Measurements from ENCODE around the gene EFNA4.
A peak's percentile ranks its signal among the peaks of the same experiment; 100 is the strongest.

EFNA4 gene

GRCh38 chr1:155083052-155083541 is 19.6 kb downstream of the EFNA4 start:
- Mint-ChIP-seq H3K4me1 (ENCODE audit: low read depth) (peaks cover 45% of the 10 kb centered on the region), H3K9me3 (ENCODE audit: low read depth) (no peaks in the 10 kb centered on the region), H3K27me3 (peaks cover 19% of the 10 kb centered on the region), H3K27ac (no peak overlapping the region), H3K36me3 (no peaks in the 10 kb centered on the region), H3K4me3 (no peak overlapping the region)

GRCh38 chr1:155083865-155084721 is 20.6 kb downstream of the EFNA4 start:
- H3K27me3 Mint-ChIP-seq = peaks cover 20% of the 10 kb centered on the region
- H3K4me3 Mint-ChIP-seq = peak overlapping the region; percentile 96
- no peaks in the 10 kb centered on the region for H3K9me3 Mint-ChIP-seq (ENCODE audit: low read depth)
- no peaks in the 10 kb centered on the region for H3K36me3 Mint-ChIP-seq
- peaks cover 44% of the 10 kb centered on the region for H3K4me1 Mint-ChIP-seq (ENCODE audit: low read depth)
- no peak overlapping the region for H3K27ac Mint-ChIP-seq

- Mint-ChIP-seq H3K9me3 (ENCODE audit: low read depth) (no peaks in the 10 kb centered on the region), H3K27me3 (peaks cover 17% of the 10 kb centered on the region), H3K4me1 (ENCODE audit: low read depth) (peaks cover 38% of the 10 kb centered on the region), H3K36me3 (no peaks in the 10 kb centered on the region), H3K4me3 (peak overlapping the region; percentile 96), H3K27ac (peak overlapping the region; percentile 93)
Observed at GRCh38 chr1:155084722-155085503, 21.4 kb downstream of the EFNA4 start.

GRCh38 chr1:155085504-155086127 is 22.1 kb downstream of the EFNA4 start:
- Mint-ChIP-seq H3K4me3 (peak overlapping the region; percentile 96), H3K36me3 (no peaks in the 10 kb centered on the region), H3K4me1 (ENCODE audit: low read depth) (peaks cover 38% of the 10 kb centered on the region), H3K27me3 (peaks cover 17% of the 10 kb centered on the region), H3K27ac (peak overlapping the region; percentile 93), H3K9me3 (ENCODE audit: low read depth) (no peaks in the 10 kb centered on the region)

- peak overlapping the region; percentile 16 for H3K27ac Mint-ChIP-seq
- no peaks in the 10 kb centered on the region for H3K9me3 Mint-ChIP-seq (ENCODE audit: low read depth)
- H3K4me1 Mint-ChIP-seq (ENCODE audit: low read depth) = peaks cover 37% of the 10 kb centered on the region
- H3K27me3 Mint-ChIP-seq = peaks cover 14% of the 10 kb centered on the region
- H3K4me3 Mint-ChIP-seq = peak overlapping the region; percentile 49
- H3K36me3 Mint-ChIP-seq = no peaks in the 10 kb centered on the region
Observed at GRCh38 chr1:155086128-155086741, 22.7 kb downstream of the EFNA4 start.

GRCh38 chr1:155086856-155087535 is 23.5 kb downstream of the EFNA4 start:
- no peaks in the 10 kb centered on the region for H3K9me3 Mint-ChIP-seq (ENCODE audit: low read depth)
- H3K4me1 Mint-ChIP-seq (ENCODE audit: low read depth) = peaks cover 34% of the 10 kb centered on the region
- H3K27ac Mint-ChIP-seq = no peak overlapping the region
- H3K27me3 Mint-ChIP-seq = peaks cover 9% of the 10 kb centered on the region
- no peaks in the 10 kb centered on the region for H3K36me3 Mint-ChIP-seq
- no peak overlapping the region for H3K4me3 Mint-ChIP-seq

- H3K4me1 Mint-ChIP-seq (ENCODE audit: low read depth) = peaks cover 4% of the 10 kb centered on the region
- peak overlapping the region; percentile 29 for H3K27ac Mint-ChIP-seq
- H3K27me3 Mint-ChIP-seq = peaks cover 5% of the 10 kb centered on the region
- no peaks in the 10 kb centered on the region for H3K36me3 Mint-ChIP-seq
- H3K4me3 Mint-ChIP-seq = no peak overlapping the region
- H3K9me3 Mint-ChIP-seq (ENCODE audit: low read depth) = no peaks in the 10 kb centered on the region
Observed at GRCh38 chr1:155091071-155092051, 27.8 kb downstream of the EFNA4 start.

GRCh38 chr1:155092131-155092530 is 28.6 kb downstream of the EFNA4 start:
- Mint-ChIP-seq H3K4me1 (ENCODE audit: low read depth) (peaks cover 4% of the 10 kb centered on the region), H3K27ac (no peak overlapping the region), H3K36me3 (no peaks in the 10 kb centered on the region), H3K4me3 (no peak overlapping the region), H3K9me3 (ENCODE audit: low read depth) (no peaks in the 10 kb centered on the region), H3K27me3 (peaks cover 5% of the 10 kb centered on the region)

- no peak overlapping the region for H3K27ac Mint-ChIP-seq
- peaks cover 5% of the 10 kb centered on the region for H3K27me3 Mint-ChIP-seq
- H3K36me3 Mint-ChIP-seq = no peaks in the 10 kb centered on the region
- no peaks in the 10 kb centered on the region for H3K9me3 Mint-ChIP-seq (ENCODE audit: low read depth)
- peaks cover 4% of the 10 kb centered on the region for H3K4me1 Mint-ChIP-seq (ENCODE audit: low read depth)
- H3K4me3 Mint-ChIP-seq = no peak overlapping the region
Observed at GRCh38 chr1:155092641-155093040, 29.1 kb downstream of the EFNA4 start.

- H3K27ac Mint-ChIP-seq = no peak overlapping the region
- H3K4me1 Mint-ChIP-seq (ENCODE audit: low read depth) = peaks cover 4% of the 10 kb centered on the region
- H3K36me3 Mint-ChIP-seq = no peaks in the 10 kb centered on the region
- no peak overlapping the region for H3K4me3 Mint-ChIP-seq
- H3K9me3 Mint-ChIP-seq (ENCODE audit: low read depth) = no peaks in the 10 kb centered on the region
- H3K27me3 Mint-ChIP-seq = peaks cover 4% of the 10 kb centered on the region
Observed at GRCh38 chr1:155093911-155094621, 30.5 kb downstream of the EFNA4 start.

GRCh38 chr1:155094622-155094948 is 31.0 kb downstream of the EFNA4 start:
- H3K27ac Mint-ChIP-seq = no peak overlapping the region
- H3K9me3 Mint-ChIP-seq (ENCODE audit: low read depth) = no peaks in the 10 kb centered on the region
- H3K27me3 Mint-ChIP-seq = peaks cover 4% of the 10 kb centered on the region
- H3K4me3 Mint-ChIP-seq = no peak overlapping the region
- H3K36me3 Mint-ChIP-seq = no peaks in the 10 kb centered on the region
- peaks cover 4% of the 10 kb centered on the region for H3K4me1 Mint-ChIP-seq (ENCODE audit: low read depth)

GRCh38 chr1:155099331-155099730 is 35.8 kb downstream of the EFNA4 start:
- Mint-ChIP-seq H3K27me3 (peaks cover 4% of the 10 kb centered on the region), H3K27ac (no peak overlapping the region), H3K4me1 (ENCODE audit: low read depth) (no peaks in the 10 kb centered on the region), H3K9me3 (ENCODE audit: low read depth) (no peaks in the 10 kb centered on the region), H3K4me3 (no peak overlapping the region), H3K36me3 (no peaks in the 10 kb centered on the region)

GRCh38 chr1:155103325-155103724 is 39.8 kb downstream of the EFNA4 start:
- no peaks in the 10 kb centered on the region for H3K9me3 Mint-ChIP-seq (ENCODE audit: low read depth)
- H3K4me3 Mint-ChIP-seq = no peak overlapping the region
- no peaks in the 10 kb centered on the region for H3K4me1 Mint-ChIP-seq (ENCODE audit: low read depth)
- no peaks in the 10 kb centered on the region for H3K27me3 Mint-ChIP-seq
- no peaks in the 10 kb centered on the region for H3K36me3 Mint-ChIP-seq
- no peak overlapping the region for H3K27ac Mint-ChIP-seq

Data from activated naive CD8-positive, alpha-beta T cell (primary cell).